Breast epithelium (tissue), 4 donors: Measurements from ENCODE around the gene GPSM1. TPM values are rescaled to one million over a fixed set of nuclear protein-coding genes. Genes with fewer than 3 reads are reported as not detected.

Experiments used
- DNase-seq, 2 donors: peaks; one replicate each; pipeline ENCODE4 v3.0.0-alpha.2; 2019; ENCODE audit warnings: low spot score in 2 of 2
- H3K27ac ChIP-seq, 2 donors: fragments of 200-600 bp; sonication (generic) in 1 of 2; one replicate each; pipeline ENCODE4 v1.5.1; 2016 to 2019; ENCODE audit warnings: mild to moderate bottlenecking in 1 of 2
- H3K27me3 ChIP-seq, 2 donors: fragments of 200-600 bp; sonication (generic) in 1 of 2; one replicate each; pipeline versions ENCODE4 v1.5.1 to v1.6.0; 2017 to 2019; ENCODE audit warnings: control low read depth in 1 of 2, mild to moderate bottlenecking in 1 of 2
- H3K36me3 ChIP-seq: fragments of 200-600 bp; one replicate; pipeline ENCODE4 v1.5.1; 2019
- H3K4me1 ChIP-seq, 2 donors: fragments of 200-600 bp; sonication (generic); one replicate each; pipeline ENCODE4 v1.5.1; 2016 to 2019; ENCODE audit warnings: control low read depth in 1 of 2
- H3K4me3 ChIP-seq, 3 donors: fragments of 200-600 bp; sonication (generic); 1 replicate in 2 of 3; 2 replicates in 1 of 3; pipeline ENCODE4 v1.5.1; 2016 to 2019; ENCODE audit warnings: mild to moderate bottlenecking in 3 of 3, moderate library complexity in 2 of 3
- H3K9me3 ChIP-seq, 2 donors: fragments of 200-600 bp; sonication (generic) in 1 of 2; one replicate each; pipeline ENCODE4 v1.5.1; 2016 to 2019; ENCODE audit warnings: control low read depth in 1 of 2
- POLR2A ChIP-seq: fragments of 450-650 bp; IDR thresholded peaks from one replicate; pipeline ENCODE4 v1.6.1; 2016; ENCODE audit warnings: antibody characterized with exemption, mild to moderate bottlenecking, moderate library complexity
- POLR2AphosphoS5 ChIP-seq, 3 donors: sonication (generic); formaldehyde crosslinking; IDR thresholded peaks; one replicate each; pipeline ENCODE4 v1.6.1; 2017; ENCODE audit warnings: antibody characterized with exemption in 3 of 3
- intact Hi-C: fragments of 100-400 bp; cut with DNase I; formaldehyde crosslinking; loops from one replicate; pipeline ENCODE4 v1.15.1; 2023; ENCODE audit warnings: low total_unique reads
- total RNA-seq, 3 donors: library from RNA; depleted of rRNA; stranded (reverse); fragments of >200 nt; gene quantifications; one replicate each; pipeline ENCODE4 v1.1.0, GENCODE V29; 2016
- TF ChIP-seq, protein P1 (sequence below), 3 donors: fragments of 450-650 bp; IDR thresholded peaks; one replicate each; pipeline ENCODE4 v1.5.1; 2016 to 2017; ENCODE audit warnings: antibody characterized with exemption in 3 of 3, mild to moderate bottlenecking in 3 of 3, moderate library complexity in 3 of 3

GPSM1 gene
- total RNA-seq, 3 donors from 2014 or later, result 5.6 to 19.0 (median 8.6) TPM

DNA sequence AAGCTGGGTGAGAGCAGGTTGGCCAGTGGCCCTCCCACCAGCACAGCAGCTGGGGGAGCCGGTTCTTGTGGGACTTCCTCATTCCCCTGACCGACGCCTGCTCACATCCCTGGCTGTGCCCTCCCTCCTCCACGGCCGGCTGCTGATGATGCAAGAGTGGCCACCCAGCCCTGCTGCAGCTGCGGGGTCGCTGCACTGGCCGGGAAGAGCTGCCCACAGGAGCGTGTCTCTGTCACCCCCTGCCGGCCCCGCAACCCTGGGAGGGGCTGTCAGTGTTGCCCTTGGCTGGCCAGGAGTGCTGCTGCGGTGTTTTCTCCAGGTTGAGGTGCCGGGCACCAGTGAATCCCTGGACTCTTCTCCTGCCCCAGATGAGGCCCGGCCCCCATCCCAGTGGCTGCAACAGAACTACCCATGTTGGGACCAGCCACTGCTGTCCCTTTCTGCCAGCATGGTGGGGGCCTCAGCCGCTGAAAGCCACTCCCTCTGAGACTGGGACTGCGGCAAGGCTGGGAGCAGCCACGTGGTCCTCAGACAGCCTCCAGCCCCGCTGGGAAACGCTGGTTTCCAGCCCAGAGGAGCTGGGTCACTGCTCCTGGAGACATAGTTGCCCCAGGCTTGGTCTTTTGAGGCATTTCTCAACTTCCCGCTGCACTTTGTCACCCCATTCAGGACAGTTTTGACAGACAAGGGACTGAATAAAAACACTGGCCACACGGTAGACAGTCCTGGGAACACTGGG, 45.4 kb downstream of the GPSM1 start:
- Histone ChIP-seq H3K9me3 (no peaks in the 10 kb centered on the region), H3K27ac (peak overlapping the region; percentile 68 to 79), H3K4me1 (peaks cover 0 to 8% of the 10 kb centered on the region in 2 donors), H3K27me3 (no peaks in the 10 kb centered on the region), H3K36me3 (no peaks in the 10 kb centered on the region), H3K4me3 (peak overlapping the region; percentile 24 to 55 (median 31))
- intact Hi-C loops, result no loop called here
- TF ChIP-seq POLR2AphosphoS5 (IDR thresholded peaks at IDR 0.05) (peak in 1 of 3 donors; percentile 32), POLR2A (no peak)
- TF ChIP-seq, protein P1, sequence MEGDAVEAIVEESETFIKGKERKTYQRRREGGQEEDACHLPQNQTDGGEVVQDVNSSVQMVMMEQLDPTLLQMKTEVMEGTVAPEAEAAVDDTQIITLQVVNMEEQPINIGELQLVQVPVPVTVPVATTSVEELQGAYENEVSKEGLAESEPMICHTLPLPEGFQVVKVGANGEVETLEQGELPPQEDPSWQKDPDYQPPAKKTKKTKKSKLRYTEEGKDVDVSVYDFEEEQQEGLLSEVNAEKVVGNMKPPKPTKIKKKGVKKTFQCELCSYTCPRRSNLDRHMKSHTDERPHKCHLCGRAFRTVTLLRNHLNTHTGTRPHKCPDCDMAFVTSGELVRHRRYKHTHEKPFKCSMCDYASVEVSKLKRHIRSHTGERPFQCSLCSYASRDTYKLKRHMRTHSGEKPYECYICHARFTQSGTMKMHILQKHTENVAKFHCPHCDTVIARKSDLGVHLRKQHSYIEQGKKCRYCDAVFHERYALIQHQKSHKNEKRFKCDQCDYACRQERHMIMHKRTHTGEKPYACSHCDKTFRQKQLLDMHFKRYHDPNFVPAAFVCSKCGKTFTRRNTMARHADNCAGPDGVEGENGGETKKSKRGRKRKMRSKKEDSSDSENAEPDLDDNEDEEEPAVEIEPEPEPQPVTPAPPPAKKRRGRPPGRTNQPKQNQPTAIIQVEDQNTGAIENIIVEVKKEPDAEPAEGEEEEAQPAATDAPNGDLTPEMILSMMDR (IDR thresholded peaks at IDR 0.05), result no peak
- DNase-seq, result peak in 1 of 2 donors; percentile 77

DNA sequence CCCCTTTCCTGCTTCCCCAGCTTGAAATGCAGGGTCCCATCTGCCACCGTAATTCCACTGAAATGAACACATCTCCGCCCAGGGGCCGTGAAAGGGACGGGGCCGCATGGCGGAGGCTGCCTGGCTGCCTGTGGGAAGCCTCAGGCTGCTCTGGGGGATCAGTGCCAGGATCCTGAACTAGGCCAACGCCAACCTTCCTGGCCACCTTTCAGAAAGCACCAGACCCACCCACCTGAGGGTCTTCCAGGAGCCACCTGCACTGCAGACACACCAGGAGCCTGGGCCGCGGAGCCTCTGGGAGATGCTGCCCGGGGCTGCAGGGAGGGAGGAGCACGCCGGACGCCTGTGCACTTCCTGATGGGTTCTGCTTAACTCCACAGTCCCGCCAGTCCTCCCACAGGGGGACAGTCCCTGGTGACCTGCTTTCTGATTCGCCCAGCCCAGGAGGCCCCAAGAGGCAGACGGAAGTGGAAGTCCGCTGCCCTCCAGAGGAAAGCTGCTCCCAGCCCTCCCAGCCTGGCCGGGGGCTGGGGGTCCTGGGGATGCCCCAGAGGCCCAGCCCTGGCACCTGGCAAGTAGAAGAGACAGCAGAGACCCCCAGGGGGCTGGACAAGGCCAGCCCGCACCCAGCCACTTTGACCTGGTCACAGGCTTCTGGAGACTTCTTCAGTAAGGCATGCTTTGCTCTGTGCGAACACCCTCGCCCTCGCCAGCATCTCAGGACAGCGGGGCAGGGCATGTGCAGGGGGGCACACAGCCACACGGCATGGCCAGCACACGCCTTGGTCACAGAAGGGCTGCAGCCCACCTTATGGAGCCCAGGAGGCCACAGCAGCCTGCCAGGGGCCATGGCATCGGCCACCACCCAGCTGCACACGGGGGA, 46.2 kb downstream of the GPSM1 start, which contains the start of gene CARD9:
TSS of gene CARD9 (minus strand) at position 370 of the 883 bp plus-strand sequence. CDS start 1,591 bp downstream, outside the sequence.
- H3K27ac ChIP-seq, result peak within 1 kb of the TSS; percentile 61 to 79
- DNase-seq, result no peak
- intact Hi-C loops, result no loop called here
- H3K9me3 ChIP-seq, result no peaks in the 10 kb centered on the region
- peak within 1 kb of the TSS; percentile 24 to 55 (median 31) for H3K4me3 ChIP-seq
- no peaks in the 10 kb centered on the region for H3K36me3 ChIP-seq
- H3K4me1 ChIP-seq, result peaks cover 0 to 8% of the 10 kb centered on the region in 2 donors
- H3K27me3 ChIP-seq, result no peaks in the 10 kb centered on the region
- no peak for TF ChIP-seq POLR2A
- no peak for TF ChIP-seq POLR2AphosphoS5 (IDR thresholded peaks at IDR 0.05)
- TF ChIP-seq, protein P1 (IDR thresholded peaks at IDR 0.05), result no peak

DNA sequence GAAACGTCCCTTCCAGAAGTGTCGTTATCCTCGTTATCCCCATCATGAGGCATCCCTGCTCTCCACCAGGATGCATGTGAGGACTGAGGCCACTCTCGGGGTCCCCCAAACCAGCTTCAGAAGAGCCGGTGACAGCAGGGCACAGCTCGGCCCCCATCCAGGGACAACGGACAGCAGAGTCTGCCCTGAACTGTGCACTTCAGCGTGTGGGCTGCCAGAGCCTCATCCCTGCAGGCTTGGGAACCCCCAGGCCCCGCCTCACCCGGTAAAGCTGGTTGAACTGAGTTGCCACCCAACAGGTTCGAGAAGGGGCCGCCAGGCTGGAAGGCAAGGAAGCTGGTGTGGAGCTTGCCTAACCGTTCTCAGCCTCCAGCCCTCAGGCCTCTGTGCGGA, 46.8 kb downstream of the GPSM1 start:
- TF ChIP-seq POLR2A (no peak), POLR2AphosphoS5 (IDR thresholded peaks at IDR 0.05) (no peak)
- TF ChIP-seq, protein P1 (IDR thresholded peaks at IDR 0.05), result no peak
- H3K36me3 ChIP-seq, result no peaks in the 10 kb centered on the region
- intact Hi-C loops, result no loop called here
- H3K9me3 ChIP-seq, result no peaks in the 10 kb centered on the region
- H3K27me3 ChIP-seq, result no peaks in the 10 kb centered on the region
- H3K27ac ChIP-seq, result peak overlapping the region; percentile 19 to 61
- H3K4me1 ChIP-seq, result peaks cover 0 to 8% of the 10 kb centered on the region in 2 donors
- H3K4me3 ChIP-seq, result no peak overlapping the region
- DNase-seq, result no peak

DNA sequence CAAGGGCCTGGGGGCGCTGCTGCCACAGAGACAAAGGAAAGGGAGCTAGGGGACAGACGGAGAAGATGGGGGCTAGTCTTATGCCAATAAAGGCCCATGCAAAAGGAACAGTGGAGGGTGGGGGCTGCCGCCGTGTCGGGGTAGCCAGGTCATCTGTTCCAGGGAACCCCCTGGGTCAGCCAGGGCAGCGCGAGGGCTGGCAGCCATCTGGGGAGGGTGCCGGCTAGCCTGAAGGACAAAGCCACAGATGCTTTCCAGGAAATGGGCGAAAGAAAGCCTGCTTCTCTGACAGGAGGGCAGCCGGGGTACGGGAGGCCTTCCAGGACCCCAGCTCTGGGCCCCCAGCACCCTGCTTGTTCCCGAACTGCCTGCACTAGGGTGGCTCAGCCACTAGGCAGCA, 47.8 kb downstream of the GPSM1 start:
- H3K4me3 ChIP-seq, result no peak overlapping the region
- no peaks in the 10 kb centered on the region for H3K9me3 ChIP-seq
- peaks cover 0 to 8% of the 10 kb centered on the region in 2 donors for H3K4me1 ChIP-seq
- no peaks in the 10 kb centered on the region for H3K27me3 ChIP-seq
- DNase-seq, result no peak
- no peaks in the 10 kb centered on the region for H3K36me3 ChIP-seq
- TF ChIP-seq POLR2A (no peak), POLR2AphosphoS5 (IDR thresholded peaks at IDR 0.05) (no peak)
- TF ChIP-seq, protein P1 (IDR thresholded peaks at IDR 0.05), result no peak
- intact Hi-C loops, result no loop called here
- no peak overlapping the region for H3K27ac ChIP-seq
